ENCODE results near the gene ZFYVE9. TPM values are rescaled to one million over a fixed set of nuclear protein-coding genes. Genes with fewer than 3 reads are reported as not detected.
"Not testable (repeated sequence)": the region's sequence is repeated elsewhere in the genome, so short reads cannot be mapped to it uniquely, and the experiment has no call there.

Gene ZFYVE9
- total RNA-seq, 1 donor from 2014 or later, result 18.4 TPM

- Histone ChIP-seq H3K27me3 (ENCODE audit: control insufficient read depth, insufficient read depth, low read length) (no peaks in the 10 kb centered on the region), H3K36me3 (ENCODE audit: control insufficient read depth, insufficient read depth, low read length) (no peaks in the 10 kb centered on the region), H3K4me3 (ENCODE audit: low read depth, low read length) (no peak overlapping the region)
- no peak for DNase-seq (ENCODE audit: low read depth)
- TF ChIP-seq CTCF (IDR thresholded peaks at IDR 0.05; ENCODE audit: insufficient read depth, low read length, poor library complexity, severe bottlenecking), result no peak
These were observed 22.7 kb downstream of the ZFYVE9 start for GRCh38 chr1:52164604-52165003.

- Histone ChIP-seq H3K4me3 (ENCODE audit: low read depth, low read length) (no peak overlapping the region), H3K36me3 (ENCODE audit: control insufficient read depth, insufficient read depth, low read length) (no peaks in the 10 kb centered on the region), H3K27me3 (ENCODE audit: control insufficient read depth, insufficient read depth, low read length) (no peaks in the 10 kb centered on the region)
- DNase-seq (ENCODE audit: low read depth), result no peak
- no peak for TF ChIP-seq CTCF (IDR thresholded peaks at IDR 0.05; ENCODE audit: insufficient read depth, low read length, poor library complexity, severe bottlenecking)
These were observed 25.3 kb downstream of the ZFYVE9 start for GRCh38 chr1:52166996-52167753.

GRCh38 chr1:52168373-52169080, 26.6 kb downstream of the ZFYVE9 start:
- no peak for TF ChIP-seq CTCF (IDR thresholded peaks at IDR 0.05; ENCODE audit: insufficient read depth, low read length, poor library complexity, severe bottlenecking)
- Histone ChIP-seq H3K27me3 (ENCODE audit: control insufficient read depth, insufficient read depth, low read length) (no peaks in the 10 kb centered on the region), H3K36me3 (ENCODE audit: control insufficient read depth, insufficient read depth, low read length) (no peaks in the 10 kb centered on the region), H3K4me3 (ENCODE audit: low read depth, low read length) (no peak overlapping the region)
- no peak for DNase-seq (ENCODE audit: low read depth)

GRCh38 chr1:52171149-52171548, 29.3 kb downstream of the ZFYVE9 start:
- not testable (repeated sequence) for H3K27me3 ChIP-seq (ENCODE audit: control insufficient read depth, insufficient read depth, low read length); H3K36me3 ChIP-seq (ENCODE audit: control insufficient read depth, insufficient read depth, low read length); DNase-seq (ENCODE audit: low read depth); H3K4me3 ChIP-seq (ENCODE audit: low read depth, low read length)

- Histone ChIP-seq H3K4me3 (ENCODE audit: low read depth, low read length) (no peak overlapping the region), H3K36me3 (ENCODE audit: control insufficient read depth, insufficient read depth, low read length) (no peaks in the 10 kb centered on the region), H3K27me3 (ENCODE audit: control insufficient read depth, insufficient read depth, low read length) (no peaks in the 10 kb centered on the region)
- no peak for DNase-seq (ENCODE audit: low read depth)
- no peak for TF ChIP-seq CTCF (IDR thresholded peaks at IDR 0.05; ENCODE audit: insufficient read depth, low read length, poor library complexity, severe bottlenecking)
These were observed 37.2 kb downstream of the ZFYVE9 start for GRCh38 chr1:52179073-52179472.

- no peak for TF ChIP-seq CTCF (IDR thresholded peaks at IDR 0.05; ENCODE audit: insufficient read depth, low read length, poor library complexity, severe bottlenecking)
These were observed 38.3 kb downstream of the ZFYVE9 start for GRCh38 chr1:52180176-52180575.

GRCh38 chr1:52181759-52182158, 39.9 kb downstream of the ZFYVE9 start:
- not testable (repeated sequence) for DNase-seq (ENCODE audit: low read depth); H3K4me3 ChIP-seq (ENCODE audit: low read depth, low read length); H3K27me3 ChIP-seq (ENCODE audit: control insufficient read depth, insufficient read depth, low read length); H3K36me3 ChIP-seq (ENCODE audit: control insufficient read depth, insufficient read depth, low read length)

More at GRCh38 chr1:52180176-52180575, 38.3 kb downstream of the ZFYVE9 start:
- Histone ChIP-seq H3K36me3 (ENCODE audit: control insufficient read depth, insufficient read depth, low read length) (no peaks in the 10 kb centered on the region), H3K27me3 (ENCODE audit: control insufficient read depth, insufficient read depth, low read length) (no peaks in the 10 kb centered on the region), H3K4me3 (ENCODE audit: low read depth, low read length) (no peak overlapping the region)
- DNase-seq (ENCODE audit: low read depth), result no peak

- not testable (repeated sequence) for DNase-seq (ENCODE audit: low read depth); H3K36me3 ChIP-seq (ENCODE audit: control insufficient read depth, insufficient read depth, low read length); H3K27me3 ChIP-seq (ENCODE audit: control insufficient read depth, insufficient read depth, low read length); H3K4me3 ChIP-seq (ENCODE audit: low read depth, low read length)
These were observed 40.4 kb downstream of the ZFYVE9 start for GRCh38 chr1:52182328-52182727.
